Sciatic nerve (tissue), 2 donors: ENCODE measurements around the gene P3H3. TPM values are rescaled to one million over a fixed set of nuclear protein-coding genes. Genes with fewer than 3 reads are reported as not detected.

Experiments used
- ATAC-seq: fragments of 200-7000 bp; cut with Tn5 transposase; one replicate; pipeline ENCODE4 v1.9.1; 2020; ENCODE audit warnings: mild to moderate bottlenecking, moderate library complexity
- DNase-seq: peaks from one replicate; pipeline ENCODE4 v3.0.0-alpha.2; 2020; ENCODE audit warnings: low spot score
- intact Hi-C: fragments of 100-400 bp; cut with DNase I; formaldehyde crosslinking; loops from one replicate; pipeline ENCODE4 v1.14.2; 2022
- total RNA-seq: library from RNA; stranded (reverse); fragmentation: NEBNext Ultra II Directional; extraction: Animal tissue kit (Norgen Biotek cat#: 25700); gene quantifications from one replicate; pipeline ENCODE4 v1.2.1, GENCODE V29; 2021
- donor health status: DM: no; HTN: no; CAD: no.
- donor health status: DM: no; HTN: no; CAD: no.

Gene P3H3
- total RNA-seq, 1 donor from 2014 or later = 27.4 TPM

DNA sequence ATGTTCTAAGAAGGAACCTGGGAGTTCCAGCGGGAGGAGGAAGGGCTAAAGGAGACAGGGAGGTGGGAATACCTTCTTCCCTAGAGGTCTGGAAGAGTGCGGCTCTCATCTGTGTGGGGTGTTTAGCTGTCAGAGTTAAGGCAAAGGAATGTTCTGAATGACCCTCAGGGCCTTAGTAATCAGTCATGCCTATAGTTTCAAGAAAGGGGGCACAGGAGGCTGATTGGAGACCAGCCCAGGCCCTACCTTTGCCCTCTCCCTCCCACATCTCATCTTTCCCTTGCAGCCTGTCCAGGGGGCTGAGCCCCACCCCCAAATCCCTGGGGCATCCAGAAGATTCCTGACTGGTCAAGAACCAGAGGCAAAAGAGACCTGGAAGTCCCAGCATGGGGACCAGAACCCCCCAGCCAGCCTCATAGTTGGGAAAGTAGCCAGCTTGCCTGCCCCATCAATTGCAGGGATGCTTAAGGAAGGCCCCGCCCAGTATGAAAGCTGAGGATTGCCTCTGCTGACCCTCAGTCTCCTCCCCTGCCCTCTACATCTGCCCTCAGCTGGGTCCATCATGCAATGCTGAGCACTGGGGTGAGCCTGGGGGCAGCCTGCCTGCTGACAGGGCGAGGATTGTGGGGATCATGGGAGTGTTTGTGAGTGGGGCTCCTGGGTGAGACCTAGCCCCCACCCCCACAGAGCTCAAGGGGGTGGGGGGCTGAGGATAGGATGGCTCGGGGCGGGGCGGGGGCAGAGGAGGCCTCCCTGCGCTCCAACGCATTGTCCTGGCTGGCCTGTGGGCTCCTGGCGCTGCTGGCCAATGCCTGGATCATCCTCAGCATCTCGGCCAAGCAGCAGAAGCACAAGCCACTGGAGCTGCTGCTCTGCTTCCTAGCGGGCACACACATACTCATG, 4.8 kb upstream of the P3H3 start:
- no peak for ATAC-seq
- no peak for DNase-seq
- intact Hi-C loops = loop anchor here (10.0 kb wide), 1 partner anchor 69 kb away; the partner anchor contains the start of gene MLF2

DNA sequence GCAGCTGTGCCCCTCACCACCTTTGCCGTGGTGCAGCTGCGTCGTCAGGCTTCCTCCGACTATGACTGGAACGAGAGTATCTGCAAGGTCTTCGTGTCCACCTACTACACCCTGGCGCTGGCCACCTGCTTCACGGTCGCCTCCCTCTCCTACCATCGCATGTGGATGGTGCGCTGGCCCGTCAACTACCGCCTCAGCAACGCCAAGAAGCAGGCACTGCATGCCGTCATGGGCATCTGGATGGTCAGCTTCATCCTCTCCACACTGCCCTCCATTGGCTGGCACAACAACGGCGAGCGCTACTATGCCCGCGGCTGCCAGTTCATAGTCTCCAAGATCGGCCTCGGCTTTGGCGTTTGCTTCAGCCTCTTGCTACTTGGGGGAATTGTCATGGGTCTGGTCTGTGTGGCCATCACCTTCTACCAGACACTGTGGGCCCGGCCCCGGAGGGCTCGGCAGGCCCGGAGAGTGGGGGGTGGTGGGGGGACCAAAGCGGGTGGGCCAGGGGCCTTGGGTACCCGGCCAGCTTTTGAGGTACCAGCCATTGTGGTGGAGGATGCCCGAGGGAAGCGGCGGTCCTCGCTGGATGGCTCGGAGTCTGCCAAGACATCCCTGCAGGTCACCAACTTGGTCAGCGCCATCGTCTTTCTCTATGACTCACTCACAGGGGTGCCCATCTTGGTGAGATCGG, 4.0 kb upstream of the P3H3 start:
- ATAC-seq = no peak
- intact Hi-C loops = loop anchor here (10.0 kb wide), 1 partner anchor 69 kb away; the partner anchor contains the start of gene MLF2

DNA sequence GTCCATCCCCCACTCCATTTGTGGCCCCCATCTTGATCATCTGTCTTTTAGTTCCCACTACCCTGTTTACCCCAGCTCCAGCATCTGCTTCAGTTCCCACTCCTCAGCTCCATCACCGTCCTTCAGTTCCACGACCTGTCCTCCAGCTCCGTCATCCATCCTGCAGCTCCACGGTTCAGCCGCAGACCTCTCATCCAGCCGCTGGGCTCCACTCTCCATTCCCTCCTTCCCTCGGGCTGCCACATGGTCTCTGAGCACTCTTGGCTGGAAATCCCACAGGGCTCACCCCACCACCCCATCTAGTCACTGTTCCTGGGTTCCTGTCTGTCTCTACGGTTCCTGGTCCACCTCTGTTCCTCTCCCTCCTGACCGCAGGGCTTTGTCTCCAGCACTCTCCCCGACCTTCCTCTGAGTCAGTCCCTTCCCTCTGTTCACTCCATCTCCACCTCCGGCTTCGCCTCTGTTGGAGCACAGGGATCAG, 3.3 kb upstream of the P3H3 start:
- intact Hi-C loops = loop anchor here (10.0 kb wide), 1 partner anchor 70 kb away; the partner anchor contains the start of gene MLF2
- DNase-seq (no peak), ATAC-seq (no peak)

More for the DNA sequence above, 4.0 kb upstream of the P3H3 start:
- DNase-seq = no peak

DNA sequence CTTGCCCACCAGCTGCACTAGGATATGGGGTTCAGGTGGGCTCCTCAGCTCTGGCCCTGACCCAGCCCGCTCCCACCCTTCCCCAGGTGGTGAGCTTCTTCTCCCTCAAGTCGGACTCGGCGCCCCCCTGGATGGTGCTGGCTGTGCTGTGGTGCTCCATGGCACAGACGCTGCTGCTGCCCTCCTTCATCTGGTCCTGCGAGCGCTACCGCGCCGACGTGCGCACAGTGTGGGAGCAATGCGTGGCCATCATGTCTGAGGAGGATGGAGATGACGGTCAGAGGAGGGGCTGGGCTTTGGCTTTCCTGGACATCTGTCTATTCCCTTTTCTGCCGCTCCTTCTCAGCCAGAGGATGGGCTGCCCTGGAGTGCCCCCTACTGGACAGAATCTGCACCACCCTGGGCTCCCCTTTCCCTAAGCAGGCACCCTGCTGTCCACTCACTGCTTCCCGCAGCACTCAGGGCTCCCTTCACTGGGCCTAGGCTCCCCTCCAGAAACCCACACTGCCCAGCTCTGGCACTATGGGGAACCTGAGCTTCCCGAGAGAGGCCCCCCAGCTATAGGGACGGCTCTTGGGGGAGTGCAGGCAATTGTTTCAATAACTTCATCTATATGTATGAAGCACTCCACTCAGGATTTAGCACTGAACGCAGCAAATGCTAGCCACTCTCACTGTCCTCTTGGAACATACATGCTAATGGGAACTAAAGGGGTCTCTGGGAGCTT, 2.6 kb upstream of the P3H3 start:
- ATAC-seq (peak; percentile 71), DNase-seq (peak; percentile 94)
- intact Hi-C loops = loop anchor here (10.0 kb wide), 1 partner anchor 71 kb away; the partner anchor contains the start of gene MLF2

DNA sequence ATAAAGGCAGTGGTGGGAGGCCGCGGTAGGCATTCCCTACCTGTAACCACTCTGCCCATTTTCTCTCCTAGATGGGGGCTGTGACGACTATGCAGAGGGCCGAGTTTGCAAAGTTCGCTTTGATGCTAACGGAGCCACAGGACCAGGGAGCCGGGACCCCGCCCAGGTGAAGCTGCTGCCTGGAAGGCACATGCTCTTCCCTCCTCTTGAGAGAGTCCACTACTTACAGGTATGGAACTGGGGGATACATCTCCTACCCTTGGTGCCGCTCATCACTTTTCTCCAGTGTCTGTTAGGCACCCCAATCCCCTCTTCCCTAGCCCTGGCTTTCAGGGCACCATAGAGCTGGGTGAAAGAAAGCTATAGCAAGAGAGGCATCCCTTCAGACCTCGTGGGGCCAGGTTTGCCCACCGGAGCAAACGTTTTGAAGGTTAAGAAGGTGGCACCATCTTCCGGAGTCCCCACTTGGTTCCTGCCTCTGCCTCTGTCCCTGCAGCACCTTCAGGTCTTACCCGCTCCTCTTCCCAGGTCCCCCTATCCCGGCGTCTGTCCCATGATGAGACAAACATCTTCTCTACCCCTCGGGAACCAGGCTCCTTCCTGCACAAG, 2.0 kb upstream of the P3H3 start:
- DNase-seq = no peak
- no peak for ATAC-seq
- intact Hi-C loops = loop anchor here (10.0 kb wide), 1 partner anchor 71 kb away; the partner anchor contains the start of gene MLF2

DNA sequence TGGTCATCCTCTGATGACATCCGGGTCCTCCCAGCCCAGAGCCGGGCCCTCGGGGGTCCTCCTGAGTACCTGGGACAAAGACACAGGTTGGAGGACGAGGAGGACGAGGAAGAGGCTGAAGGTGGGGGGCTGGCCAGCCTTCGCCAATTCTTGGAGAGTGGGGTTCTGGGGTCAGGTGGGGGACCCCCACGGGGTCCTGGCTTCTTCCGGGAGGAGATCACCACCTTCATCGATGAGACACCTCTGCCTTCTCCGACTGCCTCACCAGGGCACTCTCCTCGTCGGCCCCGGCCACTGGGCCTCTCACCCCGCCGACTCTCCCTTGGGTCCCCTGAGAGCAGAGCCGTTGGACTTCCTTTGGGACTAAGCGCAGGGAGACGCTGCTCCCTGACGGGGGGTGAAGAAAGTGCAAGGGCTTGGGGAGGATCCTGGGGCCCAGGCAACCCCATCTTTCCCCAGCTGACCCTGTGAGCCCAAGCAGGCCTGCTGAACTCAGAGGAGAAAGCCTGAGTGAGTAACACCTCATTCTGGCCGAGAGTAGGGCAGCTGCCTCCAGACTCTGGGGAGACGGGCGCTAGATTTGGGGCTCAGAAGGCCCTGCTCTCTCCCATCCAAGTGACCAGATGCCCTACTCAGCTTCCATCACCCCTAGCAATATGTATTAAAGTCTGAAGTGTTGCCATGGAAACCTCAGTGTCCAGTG, 1.3 kb upstream of the P3H3 start:
- intact Hi-C loops = loop anchor here (10.0 kb wide), 1 partner anchor 72 kb away; the partner anchor contains the start of gene MLF2
- DNase-seq (no peak), ATAC-seq (no peak)

DNA sequence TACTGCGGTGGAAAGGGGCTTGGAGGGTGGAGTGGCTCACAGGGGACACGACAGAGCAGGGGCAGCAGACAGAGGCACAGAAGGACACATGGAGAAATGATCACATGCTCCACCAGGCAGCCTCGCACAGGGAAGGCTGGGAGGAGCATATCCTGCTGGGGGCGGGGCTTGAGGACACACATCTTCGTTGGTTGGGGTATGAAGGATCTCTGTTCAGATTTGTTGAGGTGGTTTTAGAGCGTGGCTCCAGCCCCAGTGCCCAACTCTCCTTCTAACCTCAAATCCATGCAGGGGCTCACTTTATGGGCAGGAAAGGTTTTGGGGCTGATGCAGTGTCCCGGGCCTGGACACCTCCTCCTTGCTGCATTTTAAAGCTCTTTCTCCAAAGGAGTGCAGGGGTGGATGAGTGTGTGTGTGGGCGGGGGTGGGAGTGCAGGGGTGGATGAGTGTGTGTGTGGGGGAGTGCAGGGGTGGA, 733 bp upstream of the P3H3 start:
- ATAC-seq = peak; percentile 81
- intact Hi-C loops = loop anchor here (10.0 kb wide), 1 partner anchor 73 kb away; the partner anchor contains the start of gene MLF2
- peak; percentile 93 for DNase-seq

DNA sequence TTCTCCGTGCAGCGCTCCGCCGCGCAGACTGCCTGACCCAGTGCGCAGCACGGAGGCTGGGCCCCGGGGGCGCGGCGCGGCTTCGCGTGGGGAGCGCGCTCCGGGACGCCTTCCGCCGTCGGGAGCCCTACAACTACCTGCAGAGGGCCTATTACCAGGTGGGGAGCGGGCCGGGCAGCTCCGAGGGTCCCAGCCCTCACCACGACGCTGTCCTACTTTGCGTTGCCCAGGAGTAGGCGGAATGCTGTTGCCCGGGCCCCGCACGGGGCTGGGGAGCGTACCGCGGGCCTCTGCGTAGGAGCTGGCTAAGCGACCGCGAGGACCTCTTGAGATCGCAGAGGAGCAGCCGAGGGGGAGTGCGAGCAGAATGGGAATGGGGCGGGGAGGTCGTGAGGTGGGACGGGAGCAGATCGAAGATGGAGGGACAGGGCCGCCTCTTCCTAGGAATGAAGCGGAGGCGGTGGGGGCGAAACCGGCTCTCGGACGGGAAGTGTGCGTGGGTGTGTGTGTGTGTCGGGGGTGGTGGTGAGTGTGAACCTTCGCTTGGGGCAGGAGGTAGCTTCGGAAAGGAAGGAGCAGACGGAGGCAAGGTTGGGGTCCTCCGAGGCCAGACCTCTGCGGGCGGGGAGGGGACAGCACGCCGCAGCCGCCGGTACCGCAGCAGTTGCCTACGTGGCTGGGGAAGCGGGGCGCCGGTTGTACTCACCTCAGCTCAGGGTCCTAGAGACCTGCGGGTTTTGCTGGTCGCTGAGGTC, 751 bp downstream of the P3H3 start:
- ATAC-seq (peak; percentile 23), DNase-seq (no peak)
- intact Hi-C loops = loop anchor here (10.0 kb wide), 1 partner anchor 74 kb away; the partner anchor contains the start of gene MLF2

DNA sequence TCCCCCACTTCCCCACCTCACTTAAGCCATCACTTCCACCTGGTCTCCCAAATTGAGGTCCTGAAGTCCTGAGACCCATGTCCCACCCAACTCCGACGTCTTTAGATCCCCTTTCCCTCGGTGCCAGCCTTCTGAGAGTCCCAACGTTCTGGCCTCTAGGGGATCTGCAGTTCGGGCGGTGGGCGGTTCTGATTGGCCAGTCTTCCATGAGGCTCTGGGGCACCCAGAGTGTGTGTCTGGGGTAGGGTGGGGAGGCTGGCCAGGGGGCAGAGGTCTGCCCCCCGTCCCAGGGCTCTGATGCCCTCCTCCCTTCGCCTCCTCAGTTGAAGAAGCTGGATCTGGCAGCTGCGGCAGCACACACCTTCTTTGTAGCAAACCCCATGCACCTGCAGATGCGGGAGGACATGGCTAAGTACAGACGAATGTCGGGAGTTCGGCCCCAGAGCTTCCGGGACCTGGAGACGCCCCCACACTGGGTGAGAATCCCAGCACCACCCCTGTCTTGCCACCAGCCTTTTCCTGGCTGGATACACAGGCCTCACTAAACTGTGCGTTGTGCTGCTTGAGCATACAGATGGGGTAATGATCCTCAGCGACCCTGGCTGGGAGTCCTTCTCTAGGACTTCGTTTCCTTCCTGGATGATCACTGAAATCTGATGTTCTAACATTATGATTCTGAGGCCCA, 1.5 kb downstream of the P3H3 start:
- no peak for ATAC-seq
- intact Hi-C loops = loop anchor here (10.0 kb wide), 1 partner anchor 75 kb away; the partner anchor contains the start of gene MLF2
- no peak for DNase-seq

DNA sequence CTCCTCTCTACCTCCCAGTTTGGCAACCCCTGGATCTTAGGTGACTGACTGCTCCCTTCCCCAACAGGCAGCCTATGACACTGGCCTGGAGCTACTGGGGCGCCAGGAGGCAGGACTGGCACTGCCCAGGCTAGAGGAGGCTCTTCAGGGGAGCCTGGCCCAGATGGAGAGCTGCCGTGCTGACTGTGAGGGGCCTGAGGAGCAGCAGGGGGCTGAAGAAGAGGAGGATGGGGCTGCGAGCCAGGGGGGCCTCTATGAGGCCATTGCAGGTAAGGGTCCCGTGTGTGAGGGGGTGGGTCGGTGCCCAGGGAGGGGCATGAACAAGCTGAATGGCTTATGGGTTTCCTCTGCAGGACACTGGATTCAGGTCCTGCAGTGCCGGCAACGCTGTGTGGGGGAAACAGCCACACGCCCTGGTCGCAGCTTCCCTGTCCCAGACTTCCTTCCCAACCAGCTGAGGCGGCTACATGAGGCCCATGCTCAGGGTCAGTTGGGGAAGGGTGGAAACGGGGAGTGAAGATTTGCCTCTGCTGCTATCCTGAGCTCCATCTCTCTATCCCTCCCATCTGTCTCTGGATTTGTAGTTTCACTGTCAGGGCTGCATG, 2.2 kb downstream of the P3H3 start:
- intact Hi-C loops = no loop called here
- ATAC-seq (no peak), DNase-seq (no peak)

DNA sequence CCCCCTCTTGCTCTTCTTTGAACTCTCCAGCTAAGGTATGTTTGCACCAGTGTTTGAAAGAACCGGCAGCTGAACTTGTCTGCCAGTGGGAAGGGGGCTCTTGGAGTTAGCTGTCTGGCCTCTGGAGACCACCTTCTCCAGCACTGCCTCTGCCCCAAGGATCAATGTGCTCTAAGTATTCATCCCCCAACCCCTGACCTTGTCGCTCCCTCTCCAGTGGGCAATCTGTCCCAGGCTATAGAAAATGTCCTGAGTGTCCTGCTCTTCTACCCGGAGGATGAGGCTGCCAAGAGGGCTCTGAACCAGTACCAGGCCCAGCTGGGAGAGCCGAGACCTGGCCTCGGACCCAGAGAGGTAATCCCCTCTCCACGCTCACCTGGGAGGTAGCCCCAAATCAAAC, 2.8 kb downstream of the P3H3 start:
- no peak for DNase-seq
- intact Hi-C loops = no loop called here
- ATAC-seq = no peak

DNA sequence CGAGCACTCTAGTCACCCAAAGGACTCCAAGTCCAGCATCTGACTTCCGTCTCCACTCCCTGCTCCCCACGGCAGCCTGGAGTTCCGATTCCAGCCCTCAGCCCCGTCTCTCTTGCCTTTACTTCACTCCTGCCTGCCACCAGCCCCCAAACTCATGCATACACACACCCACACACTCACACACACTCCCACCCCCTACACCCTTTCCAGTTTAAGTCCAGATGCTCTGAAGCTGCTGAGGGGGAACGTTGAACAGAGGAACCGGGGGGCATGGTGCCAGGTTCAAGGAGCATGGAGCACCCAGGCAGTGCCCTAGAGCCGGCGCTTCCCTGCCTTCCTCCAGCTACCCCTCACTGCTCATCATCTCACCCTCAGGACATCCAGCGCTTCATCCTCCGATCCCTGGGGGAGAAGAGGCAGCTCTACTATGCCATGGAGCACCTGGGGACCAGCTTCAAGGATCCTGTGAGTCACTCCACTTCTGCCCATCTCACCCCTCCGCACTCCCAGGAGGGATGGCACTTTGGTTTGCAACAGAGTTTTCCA, 3.3 kb downstream of the P3H3 start:
- no peak for ATAC-seq

DNA sequence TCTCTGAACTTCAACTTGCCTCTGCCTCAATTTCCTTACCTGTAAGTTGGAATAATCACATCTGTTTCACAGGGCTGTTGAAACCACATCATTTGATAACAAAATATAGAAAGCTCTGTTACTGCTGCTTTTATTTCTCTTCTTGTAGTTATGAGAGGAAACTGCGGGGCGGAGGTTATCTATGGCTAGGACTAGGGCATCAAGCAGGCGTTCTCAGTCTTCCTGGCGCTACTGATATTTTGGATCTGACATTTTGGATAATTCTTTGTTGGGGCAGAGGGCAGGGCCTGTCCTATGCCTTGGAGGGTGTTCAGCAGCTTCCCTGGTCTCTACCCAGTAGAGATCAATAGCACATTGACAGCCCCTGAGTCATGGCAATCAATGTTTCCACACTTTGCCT, 3.9 kb downstream of the P3H3 start:
- ATAC-seq = no peak
- intact Hi-C loops = no loop called here
- DNase-seq = no peak

More for the DNA sequence above, 3.3 kb downstream of the P3H3 start:
- intact Hi-C loops = no loop called here
- no peak for DNase-seq

DNA sequence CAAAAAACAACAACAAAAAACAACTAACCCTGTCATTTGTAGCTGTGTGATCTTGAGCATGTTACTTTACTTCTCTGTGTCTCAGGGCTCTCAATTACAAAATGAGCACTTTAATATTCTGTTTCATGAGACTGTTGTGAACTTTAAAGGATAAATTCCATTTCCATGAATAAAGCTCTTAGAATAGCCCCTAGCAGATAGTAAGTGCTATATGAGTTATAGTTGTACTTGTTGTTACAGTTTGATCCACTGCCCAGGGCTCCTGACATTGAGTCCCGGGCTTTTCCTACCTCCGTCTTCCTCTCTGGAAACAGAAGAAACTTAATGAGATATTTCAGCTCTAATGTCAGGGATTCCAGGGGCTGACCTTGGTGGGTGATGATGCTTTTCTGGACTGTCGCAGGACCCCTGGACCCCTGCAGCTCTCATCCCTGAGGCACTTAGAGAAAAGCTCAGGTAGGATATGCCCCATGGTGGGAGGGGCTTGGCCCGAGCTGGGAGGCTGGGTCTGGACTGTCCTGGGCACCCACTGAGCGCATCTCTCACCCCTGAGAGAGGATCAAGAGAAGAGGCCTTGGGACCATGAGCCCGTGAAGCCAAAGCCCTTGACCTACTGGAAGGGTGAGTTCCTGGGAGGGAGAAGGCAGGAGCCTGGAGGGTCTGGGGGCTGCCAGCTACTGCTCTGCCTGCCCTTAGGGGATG, 5.1 kb downstream of the P3H3 start:
- ATAC-seq = no peak
- no peak for DNase-seq
- intact Hi-C loops = no loop called here

DNA sequence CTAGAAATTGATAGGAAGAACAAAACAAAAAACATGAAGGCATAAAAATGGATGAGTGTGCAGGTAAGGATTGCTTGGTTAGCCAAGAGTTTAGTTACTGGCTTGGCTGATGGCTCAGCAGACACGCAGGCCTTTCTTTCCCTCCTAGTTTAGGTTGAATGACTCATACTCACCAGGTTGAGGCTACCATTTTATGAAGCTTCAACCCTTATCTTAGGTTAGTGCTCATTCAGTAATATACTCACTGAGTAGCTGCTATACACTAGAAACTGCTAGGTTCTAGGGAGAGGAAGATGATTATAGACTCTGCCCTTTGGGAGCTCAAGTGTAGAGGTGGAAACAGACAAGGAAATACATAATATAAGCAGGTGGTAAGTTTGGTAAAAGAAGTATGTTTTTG, 6.0 kb downstream of the P3H3 start:
- intact Hi-C loops = no loop called here
- no peak for DNase-seq
- no peak for ATAC-seq
